SU-DHL-6 (cell line): ENCODE results near the gene PFN1.

Source experiments
- H2AFZ ChIP-seq: fragments of 200-600 bp; sonication (generic); 2 replicates; pipeline ENCODE4 v1.6.1; 2014; ENCODE audit warnings: low read depth, mild to moderate bottlenecking, moderate library complexity, mixed read lengths, antibody characterized with exemption, low read length; ENCODE audit not compliant: severe bottlenecking
- H3F3A ChIP-seq: fragments of 200-600 bp; shearing (Covaris generic); 2 replicates; pipeline ENCODE4 v1.6.0; 2016; ENCODE audit warnings: antibody characterized with exemption, mild to moderate bottlenecking; ENCODE audit not compliant: insufficient read depth
- H3K27ac ChIP-seq: fragments of 200-600 bp; sonication (generic); 2 replicates; pipeline ENCODE4 v1.5.1; 2016; ENCODE audit warnings: low read depth, mild to moderate bottlenecking, low read length, moderate library complexity, mixed read lengths
- H3K27me3 ChIP-seq: fragments of 200-600 bp; sonication (generic), shearing (Covaris generic); 2 replicates; pipeline ENCODE4 v1.6.0; 2014; ENCODE audit warnings: mild to moderate bottlenecking, low read length
- H3K36me3 ChIP-seq: fragments of 200-600 bp; sonication (generic); 2 replicates; pipeline ENCODE4 v1.6.1; 2014; ENCODE audit warnings: mild to moderate bottlenecking, low read length, mixed read lengths
- H3K4me2 ChIP-seq: fragments of 300-600, 200-600 bp; shearing (Covaris generic), sonication (generic); 2 replicates; pipeline ENCODE4 v1.6.0; 2014; ENCODE audit warnings: low read length, low read depth, mild to moderate bottlenecking; ENCODE audit not compliant: poor library complexity, severe bottlenecking
- H3K4me3 ChIP-seq: fragments of 200-600 bp; sonication (generic); 2 replicates; pipeline ENCODE4 v1.5.1; 2014; ENCODE audit warnings: antibody characterized with exemption, low read length, mild to moderate bottlenecking, mixed read lengths; ENCODE audit not compliant: insufficient read depth, poor library complexity, severe bottlenecking
- H3K79me2 ChIP-seq: fragments of 200-600 bp; sonication (generic); 2 replicates; pipeline ENCODE4 v1.6.1; 2014; ENCODE audit warnings: mild to moderate bottlenecking, low read length, moderate library complexity; ENCODE audit not compliant: insufficient read depth
- H3K9ac ChIP-seq: fragments of 200-600 bp; sonication (generic); 2 replicates; pipeline ENCODE4 v1.7.0; 2014; ENCODE audit warnings: mild to moderate bottlenecking, low read length
- H3K9me2 ChIP-seq: fragments of 200-600 bp; sonication (generic); replicated peaks from 2 replicates; pipeline ENCODE4 v1.6.1; 2014; ENCODE audit warnings: low read length; ENCODE audit not compliant: insufficient read depth
- H3K9me3 ChIP-seq: fragments of 200-600 bp; sonication (generic); 2 replicates; pipeline ENCODE4 v1.6.1; 2014; ENCODE audit warnings: low read length, mixed read lengths; ENCODE audit not compliant: insufficient read depth
- H4K20me1 ChIP-seq: fragments of 200-600 bp; sonication (generic); 2 replicates; pipeline ENCODE4 v1.6.1; 2014; ENCODE audit warnings: low read depth, mild to moderate bottlenecking, antibody characterized with exemption, low read length, moderate library complexity, mixed read lengths
- CTCF ChIP-seq: fragments of 200-600 bp; sonication (generic); IDR thresholded peaks from one replicate; pipeline ENCODE4 v1.5.1; 2017; ENCODE audit warnings: antibody characterized with exemption, mild to moderate bottlenecking, low read length, moderate library complexity; ENCODE audit not compliant: insufficient read depth, poor library complexity, severe bottlenecking
- EZH2phosphoT487 ChIP-seq: fragments of 200-600 bp; sonication (generic), shearing (Covaris generic); conservative IDR thresholded peaks from 2 replicates; pipeline ENCODE4 v1.6.1; 2018; ENCODE audit warnings: mild to moderate bottlenecking, antibody characterized with exemption, low read length, moderate library complexity, mixed read lengths

PFN1 gene

GRCh38 chr17:4987767-4988567 lies 39.6 kb upstream of the PFN1 start:
- no peaks in the 10 kb centered on the region for H3K36me3 ChIP-seq
- H3K4me3 ChIP-seq, result peak overlapping the region; percentile 82
- H3K4me2 ChIP-seq, result peak overlapping the region; percentile 97
- H3K79me2 ChIP-seq, result peaks cover 10% of the 10 kb centered on the region; the same call in 1 of the 2 replicates
- no peaks in the 10 kb centered on the region for H3K27me3 ChIP-seq
- peak overlapping the region; percentile 59 for H3K27ac ChIP-seq
- H3F3A ChIP-seq, result peaks cover 8% of the 10 kb centered on the region; the same call in 1 of the 2 replicates
- H3K9ac ChIP-seq, result peak overlapping the region; percentile 93
- no peaks in the 10 kb centered on the region for H3K9me3 ChIP-seq
- H3K9me2 ChIP-seq, result no peaks in the 10 kb centered on the region
- H2AFZ ChIP-seq, result peak overlapping the region; percentile 81
- H4K20me1 ChIP-seq, result no peaks in the 10 kb centered on the region
- TF ChIP-seq EZH2phosphoT487 (no peak), CTCF (no peak)

- peak within 1 kb of the TSS; percentile 81 for H2AFZ ChIP-seq
- no peaks in the 10 kb centered on the region for H4K20me1 ChIP-seq
- no peaks in the 10 kb centered on the region for H3K27me3 ChIP-seq
- H3F3A ChIP-seq, result peaks cover 11% of the 10 kb centered on the region; the same call in 1 of the 2 replicates
- peak within 1 kb of the TSS; percentile 93 for H3K9ac ChIP-seq
- peak within 1 kb of the TSS; percentile 82 for H3K4me3 ChIP-seq
- no peaks in the 10 kb centered on the region for H3K36me3 ChIP-seq
- no peaks in the 10 kb centered on the region for H3K9me2 ChIP-seq
- H3K79me2 ChIP-seq, result peaks cover 10% of the 10 kb centered on the region; the same call in 1 of the 2 replicates
- H3K4me2 ChIP-seq, result peak within 1 kb of the TSS; percentile 97
- no peaks in the 10 kb centered on the region for H3K9me3 ChIP-seq
- H3K27ac ChIP-seq, result peak within 1 kb of the TSS; percentile 59
- no peak for TF ChIP-seq EZH2phosphoT487
- TF ChIP-seq CTCF, result peak; percentile 68
Measured at GRCh38 chr17:4986951-4987766, 38.8 kb upstream of the PFN1 start, which contains the start of gene CAMTA2. Gene CAMTA2 (minus strand): TSS chr17:4987675. CDS start chr17:4986222, 1,453 bp downstream.

- no peaks in the 10 kb centered on the region for H4K20me1 ChIP-seq
- no peaks in the 10 kb centered on the region for H3K9me2 ChIP-seq
- peaks cover 5% of the 10 kb centered on the region; the same call in 1 of the 2 replicates for H3F3A ChIP-seq
- H3K9me3 ChIP-seq, result no peaks in the 10 kb centered on the region
- H3K79me2 ChIP-seq, result peaks cover 10% of the 10 kb centered on the region; the same call in 1 of the 2 replicates
- H2AFZ ChIP-seq, result peak overlapping the region; percentile 81
- peak overlapping the region; percentile 82 for H3K4me3 ChIP-seq
- TF ChIP-seq CTCF (no peak), EZH2phosphoT487 (no peak)
- H3K9ac ChIP-seq, result peak overlapping the region; percentile 93
- H3K27ac ChIP-seq, result peak overlapping the region; percentile 59
- no peaks in the 10 kb centered on the region for H3K27me3 ChIP-seq
- H3K4me2 ChIP-seq, result peak overlapping the region; percentile 97
- no peaks in the 10 kb centered on the region for H3K36me3 ChIP-seq
Measured at GRCh38 chr17:4986403-4986802, 38.1 kb upstream of the PFN1 start.
